C4-2B (cell line): ENCODE data around the gene IRF8.

Experiments used
- ZFX ChIP-seq: fragments of 450-650 bp; IDR thresholded peaks from 2 replicates; pipeline ENCODE4 v1.6.1; 2017
- TF ChIP-seq, protein P1 (sequence below): fragments of 450-650 bp; conservative IDR thresholded peaks from 2 replicates; pipeline ENCODE4 v1.5.1; 2017; ENCODE audit warnings: mild to moderate bottlenecking

DNA sequence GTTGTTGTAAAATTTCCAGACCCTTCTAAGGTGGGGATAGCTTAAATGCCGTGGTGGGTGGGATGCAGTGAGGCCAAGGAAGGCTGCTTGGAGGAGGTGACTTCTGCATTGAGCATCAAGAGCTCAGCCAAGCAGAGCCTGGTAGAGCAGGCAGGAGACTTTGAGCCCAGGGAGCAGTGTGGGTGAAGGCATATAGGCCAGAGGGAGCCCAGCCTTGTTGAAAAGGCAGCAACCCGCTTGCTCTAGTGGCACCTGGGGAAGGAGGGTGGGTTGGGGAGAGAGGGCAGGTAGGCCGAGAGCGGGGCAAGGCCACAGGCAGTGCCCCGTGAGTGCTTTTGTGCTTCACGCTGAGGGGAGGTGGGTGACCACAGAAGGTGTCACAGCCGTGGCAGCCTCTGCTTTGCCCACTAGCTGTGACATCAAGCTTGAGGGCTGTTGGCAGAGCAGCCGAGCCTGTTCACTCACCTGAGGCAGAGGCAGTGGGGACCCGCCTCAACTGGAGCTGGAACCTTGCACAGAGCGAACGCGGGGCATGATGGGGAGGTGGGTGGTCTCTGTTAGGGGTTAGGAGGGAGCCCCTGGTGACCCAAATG is 56.1 kb downstream of the IRF8 start:
- TF ChIP-seq, protein P1, sequence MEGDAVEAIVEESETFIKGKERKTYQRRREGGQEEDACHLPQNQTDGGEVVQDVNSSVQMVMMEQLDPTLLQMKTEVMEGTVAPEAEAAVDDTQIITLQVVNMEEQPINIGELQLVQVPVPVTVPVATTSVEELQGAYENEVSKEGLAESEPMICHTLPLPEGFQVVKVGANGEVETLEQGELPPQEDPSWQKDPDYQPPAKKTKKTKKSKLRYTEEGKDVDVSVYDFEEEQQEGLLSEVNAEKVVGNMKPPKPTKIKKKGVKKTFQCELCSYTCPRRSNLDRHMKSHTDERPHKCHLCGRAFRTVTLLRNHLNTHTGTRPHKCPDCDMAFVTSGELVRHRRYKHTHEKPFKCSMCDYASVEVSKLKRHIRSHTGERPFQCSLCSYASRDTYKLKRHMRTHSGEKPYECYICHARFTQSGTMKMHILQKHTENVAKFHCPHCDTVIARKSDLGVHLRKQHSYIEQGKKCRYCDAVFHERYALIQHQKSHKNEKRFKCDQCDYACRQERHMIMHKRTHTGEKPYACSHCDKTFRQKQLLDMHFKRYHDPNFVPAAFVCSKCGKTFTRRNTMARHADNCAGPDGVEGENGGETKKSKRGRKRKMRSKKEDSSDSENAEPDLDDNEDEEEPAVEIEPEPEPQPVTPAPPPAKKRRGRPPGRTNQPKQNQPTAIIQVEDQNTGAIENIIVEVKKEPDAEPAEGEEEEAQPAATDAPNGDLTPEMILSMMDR: no peak
- no peak for TF ChIP-seq ZFX
